Superior temporal gyrus (tissue), 1 donor: ENCODE measurements around the gene TMEM269.
"Not testable (repeated sequence)": the region's sequence is repeated elsewhere in the genome, so short reads cannot be mapped to it uniquely, and the experiment has no call there.

ENCODE experiments used
- DNase-seq: peaks from one replicate; pipeline ENCODE4 v3.0.0-alpha.2; 2016; ENCODE audit errors: extremely low spot score

The TMEM269 gene

GRCh38 chr1:42774928-42775526, 9.8 kb upstream of the TMEM269 start:
- DNase-seq, result no peak

DNA sequence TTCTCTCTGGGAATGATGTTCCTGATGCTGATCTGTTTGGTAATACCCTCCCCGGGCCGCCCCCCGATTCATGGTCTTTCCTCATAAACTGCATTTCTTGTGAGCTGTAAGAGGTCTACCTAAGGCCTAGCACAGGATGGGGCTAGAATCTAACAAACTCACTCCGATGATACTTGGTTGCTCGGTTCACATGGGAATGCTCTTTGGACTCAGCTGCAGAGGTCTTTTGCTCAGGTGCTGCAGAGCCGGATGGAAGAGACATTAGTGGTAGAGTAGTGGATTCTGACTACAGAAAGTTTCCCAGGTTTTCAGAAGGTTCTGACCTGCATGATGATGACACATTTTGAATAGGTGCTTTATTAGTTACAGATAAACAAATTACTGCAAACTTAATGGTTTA, 8.3 kb upstream of the TMEM269 start:
- no peak for DNase-seq

GRCh38 chr1:42777852-42778251, 6.9 kb upstream of the TMEM269 start:
- peak; percentile 74 for DNase-seq

- no peak for DNase-seq
These were observed 5.1 kb upstream of the TMEM269 start for GRCh38 chr1:42779725-42780124.

- no peak for DNase-seq
These were observed 4.6 kb upstream of the TMEM269 start for GRCh38 chr1:42780176-42780575.

GRCh38 chr1:42783092-42783491, 1.7 kb upstream of the TMEM269 start:
- DNase-seq, result no peak

- no peak for DNase-seq
These were observed 245 bp upstream of the TMEM269 start for GRCh38 chr1:42784547-42784945.

GRCh38 chr1:42786097-42786496, 1.3 kb downstream of the TMEM269 start:
- no peak for DNase-seq

DNA sequence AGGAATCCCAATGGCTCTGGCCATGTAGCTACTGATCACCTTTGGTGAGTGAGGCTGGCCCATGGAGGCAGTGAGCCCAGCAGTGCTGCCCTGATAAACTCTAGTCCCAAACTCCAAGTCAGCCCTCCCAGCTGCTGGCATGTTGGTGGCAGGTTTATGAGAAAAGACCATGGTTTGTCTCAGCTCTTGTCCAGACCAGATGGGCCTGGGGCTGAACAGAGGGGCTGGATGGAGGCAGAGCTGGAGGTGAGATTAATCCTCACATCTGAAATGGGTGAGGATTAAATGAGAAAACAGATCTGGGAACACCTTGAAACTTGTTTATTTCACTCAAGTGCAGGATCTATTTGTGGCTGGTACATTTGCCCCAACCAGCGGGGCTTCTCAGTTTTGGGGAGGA, 3.2 kb downstream of the TMEM269 start:
- no peak for DNase-seq

DNA sequence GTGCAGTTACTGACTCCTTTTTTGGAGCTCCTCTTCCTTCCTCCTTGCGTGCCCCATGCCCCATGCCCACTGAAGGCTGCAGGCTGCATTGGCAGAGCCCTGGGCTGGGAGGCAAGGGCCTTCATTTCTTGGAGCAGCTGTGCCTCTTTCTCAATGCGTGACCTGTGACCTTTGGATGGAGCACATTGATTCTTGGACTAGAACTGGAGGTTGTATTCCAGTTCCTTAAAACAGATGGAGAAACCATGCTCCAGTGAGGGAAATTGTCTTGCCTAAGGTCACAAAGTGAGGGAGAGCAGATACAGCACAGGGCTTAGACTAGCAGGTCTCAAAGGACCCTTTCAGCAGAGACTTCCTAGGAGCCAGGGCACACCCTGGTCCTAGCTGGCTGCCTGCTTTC, 9.0 kb downstream of the TMEM269 start:
- no peak for DNase-seq

- DNase-seq, result no peak
These were observed 12.6 kb downstream of the TMEM269 start for GRCh38 chr1:42797414-42797813.

- no peak for DNase-seq
These were observed 13.2 kb downstream of the TMEM269 start for GRCh38 chr1:42797979-42798378.

DNA sequence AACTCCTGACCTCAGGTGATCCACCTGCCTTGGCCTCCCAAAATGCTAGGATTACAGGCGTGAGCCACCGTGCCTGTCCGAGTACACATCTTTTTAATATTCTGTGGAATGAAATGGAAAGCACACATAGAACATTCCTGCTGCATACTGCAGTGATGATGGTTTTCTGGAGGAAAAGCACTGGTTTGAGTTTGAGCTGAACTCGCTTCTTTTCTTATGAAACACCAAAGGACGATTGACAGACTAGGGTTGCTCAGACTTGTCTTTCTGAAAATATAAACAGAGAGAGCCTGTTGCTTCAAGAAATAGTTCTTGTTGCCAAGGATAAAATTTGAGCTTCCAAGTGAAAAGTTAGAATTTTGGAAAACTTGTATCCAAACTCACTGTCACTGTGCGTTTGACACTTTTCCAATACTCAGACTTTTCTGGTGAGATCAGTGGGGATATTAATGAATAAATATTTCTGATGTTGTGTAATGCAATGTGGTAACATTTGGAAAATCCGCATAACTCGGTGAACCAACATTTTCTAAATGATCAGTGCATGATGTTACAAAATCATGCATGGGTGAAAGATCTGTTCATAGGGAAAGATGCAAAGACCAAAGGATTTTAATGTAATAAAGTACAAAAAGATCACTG, 17.2 kb downstream of the TMEM269 start:
- DNase-seq, result no peak

DNA sequence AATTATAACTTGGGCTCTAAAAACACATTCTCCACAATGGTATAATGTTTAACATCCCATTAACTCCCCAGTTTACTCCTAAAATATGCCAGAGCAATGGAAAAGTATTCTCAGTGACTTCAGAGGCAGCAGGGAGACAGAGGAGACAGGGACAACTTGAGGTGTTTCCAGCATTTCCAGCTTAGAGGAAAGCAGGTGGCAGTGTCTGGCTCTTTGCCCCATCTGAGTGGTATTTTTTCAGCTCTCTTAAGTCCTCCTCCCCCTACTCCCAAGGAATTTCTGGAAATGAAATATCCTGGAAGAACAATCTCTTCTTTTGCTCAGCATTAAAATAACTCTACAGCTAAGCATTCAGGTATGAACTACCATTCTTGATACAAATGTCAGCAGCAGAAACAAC, 21.4 kb downstream of the TMEM269 start:
- DNase-seq, result no peak

DNA sequence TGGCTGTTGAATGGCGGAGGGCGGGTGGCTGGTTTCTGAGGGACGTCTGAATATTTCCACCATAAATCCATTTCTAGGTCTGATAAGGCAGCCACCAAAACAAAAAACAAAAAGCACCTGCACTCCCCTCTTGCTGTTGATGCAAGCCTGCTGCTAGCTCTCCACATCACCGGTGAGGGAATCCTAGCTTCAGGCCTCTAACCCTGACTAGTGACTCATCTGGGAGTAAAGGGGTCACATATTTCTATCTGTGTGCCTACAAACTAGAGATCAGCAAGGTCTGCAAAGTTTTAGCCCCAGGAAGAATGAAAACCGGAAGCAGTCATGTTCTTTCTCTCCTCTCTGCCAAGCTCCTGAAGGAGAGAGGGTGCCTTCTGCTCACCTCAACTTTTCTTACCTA, 21.8 kb downstream of the TMEM269 start:
- DNase-seq, result no peak

GRCh38 chr1:42807056-42807668, 22.4 kb downstream of the TMEM269 start:
- DNase-seq, result no peak

DNA sequence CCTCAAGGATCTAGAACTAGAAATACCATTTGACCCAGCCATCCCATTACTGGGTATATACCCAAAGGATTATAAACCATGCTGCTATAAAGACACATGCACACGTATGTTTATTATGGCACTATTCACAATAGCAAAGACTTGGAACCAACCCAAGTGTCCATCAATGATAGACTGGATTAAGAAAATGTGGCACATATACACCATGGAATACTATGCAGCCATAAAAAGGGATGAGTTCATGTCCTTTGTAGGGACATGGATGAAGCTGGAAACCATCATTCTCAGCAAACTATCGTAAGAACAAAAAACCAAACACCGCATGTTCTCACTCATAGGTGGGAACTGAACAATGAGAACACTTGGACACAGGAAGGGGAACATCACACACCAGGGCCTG, 30.0 kb downstream of the TMEM269 start:
- DNase-seq, result not testable (repeated sequence)

GRCh38 chr1:42815941-42816584, 31.3 kb downstream of the TMEM269 start:
- DNase-seq, result peak; percentile 32

- DNase-seq, result peak; percentile 86
These were observed 32.0 kb downstream of the TMEM269 start, which contains the start of the genes ERMAP and SVBP for GRCh38 chr1:42816585-42817439. ERMAP (plus strand) TSS chr1:42817122; CDS start chr1:42830449, 13,327 bp downstream. SVBP (minus strand) TSS chr1:42817397; CDS start chr1:42816544, 853 bp downstream.

DNA sequence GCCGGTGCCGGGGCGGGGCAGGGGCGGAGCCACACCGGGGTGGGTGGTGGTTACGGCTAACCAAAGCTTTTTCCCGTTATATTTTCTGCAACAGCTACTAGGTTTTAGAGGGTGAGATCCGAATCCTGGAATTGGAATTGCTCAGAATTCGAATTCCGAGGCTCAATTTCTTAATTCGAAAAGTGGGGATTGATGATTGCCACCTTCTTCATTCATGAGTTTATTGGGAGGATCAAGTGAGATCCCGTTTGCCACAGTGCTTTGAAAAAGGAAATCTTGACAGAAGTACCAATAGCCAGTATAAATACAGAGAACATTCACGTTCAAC, 32.6 kb downstream of the TMEM269 start:
- no peak for DNase-seq

DNA sequence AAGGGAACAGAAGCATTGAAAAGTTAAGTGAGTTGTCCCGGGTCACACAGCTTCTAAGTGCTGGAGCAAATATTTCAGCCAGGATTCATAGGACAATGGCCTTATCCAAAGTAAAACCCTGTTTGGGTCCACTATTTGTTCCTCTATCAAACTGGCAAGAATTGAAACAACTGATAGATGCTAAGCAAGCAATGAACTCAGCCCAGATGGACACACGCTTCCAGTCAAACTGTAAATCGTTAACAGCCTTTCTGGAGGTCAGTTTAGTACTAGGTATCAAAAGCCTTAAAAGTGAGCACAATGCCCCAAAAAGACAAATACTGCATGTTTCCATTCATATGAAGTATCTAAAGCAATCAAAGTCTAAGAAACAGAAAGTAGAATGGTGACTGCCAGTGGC, 33.2 kb downstream of the TMEM269 start:
- no peak for DNase-seq

DNA sequence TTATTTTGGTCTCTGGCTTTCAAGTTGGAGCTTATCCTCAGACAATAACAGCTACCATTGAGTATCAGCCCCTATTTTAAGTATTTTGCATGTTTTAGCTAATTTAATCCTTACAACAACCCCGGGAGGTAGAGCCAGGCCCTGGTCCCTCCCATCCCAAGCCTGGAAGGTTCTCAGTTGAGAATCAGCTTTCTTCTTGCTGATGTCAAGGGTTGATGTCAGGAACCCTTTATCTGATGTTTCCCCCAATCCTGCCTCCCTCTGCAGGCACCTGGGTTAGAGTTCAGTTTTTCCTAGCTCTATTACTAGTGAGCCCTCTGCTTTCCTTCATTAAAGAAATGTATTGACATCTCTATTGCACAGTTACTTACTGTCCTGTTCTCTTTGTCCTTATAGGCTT, 36.0 kb downstream of the TMEM269 start:
- DNase-seq, result no peak
